PC-9 (cell line): Measurements from ENCODE around the gene APOA4.

ENCODE experiments used
- EZH2 ChIP-seq: fragments of 200-600 bp; sonication (generic); IDR thresholded peaks from 2 replicates; pipeline ENCODE4 v1.8.0; 2017; ENCODE audit warnings: antibody characterized with exemption, low read depth
- TF ChIP-seq, protein P1 (sequence below): fragments of 200-600 bp; sonication (generic); conservative IDR thresholded peaks from 2 replicates; pipeline ENCODE4 v1.6.1; 2017; ENCODE audit warnings: mixed run types, antibody characterized with exemption, mild to moderate bottlenecking, moderate library complexity

DNA sequence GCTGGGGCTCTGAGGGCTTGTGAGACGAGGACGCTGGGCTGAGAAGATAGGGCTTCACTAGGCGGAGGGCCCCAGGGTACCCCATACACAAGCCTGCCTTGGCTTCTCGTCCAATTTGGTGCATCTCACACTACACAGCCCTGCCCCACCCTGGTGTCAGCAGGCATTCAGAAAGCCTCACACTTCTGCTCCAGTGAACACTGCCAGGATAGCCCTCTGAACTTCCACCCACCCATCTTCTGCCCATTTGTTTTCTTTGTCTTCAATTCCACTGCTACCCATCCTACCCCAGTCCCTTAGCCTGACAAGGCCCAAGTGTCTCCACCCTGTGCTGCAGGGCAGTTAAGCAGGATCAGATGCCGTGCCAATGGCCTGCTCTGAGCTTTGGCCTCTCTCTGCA is 48.4 kb downstream of the APOA4 start:
- TF ChIP-seq, protein P1, sequence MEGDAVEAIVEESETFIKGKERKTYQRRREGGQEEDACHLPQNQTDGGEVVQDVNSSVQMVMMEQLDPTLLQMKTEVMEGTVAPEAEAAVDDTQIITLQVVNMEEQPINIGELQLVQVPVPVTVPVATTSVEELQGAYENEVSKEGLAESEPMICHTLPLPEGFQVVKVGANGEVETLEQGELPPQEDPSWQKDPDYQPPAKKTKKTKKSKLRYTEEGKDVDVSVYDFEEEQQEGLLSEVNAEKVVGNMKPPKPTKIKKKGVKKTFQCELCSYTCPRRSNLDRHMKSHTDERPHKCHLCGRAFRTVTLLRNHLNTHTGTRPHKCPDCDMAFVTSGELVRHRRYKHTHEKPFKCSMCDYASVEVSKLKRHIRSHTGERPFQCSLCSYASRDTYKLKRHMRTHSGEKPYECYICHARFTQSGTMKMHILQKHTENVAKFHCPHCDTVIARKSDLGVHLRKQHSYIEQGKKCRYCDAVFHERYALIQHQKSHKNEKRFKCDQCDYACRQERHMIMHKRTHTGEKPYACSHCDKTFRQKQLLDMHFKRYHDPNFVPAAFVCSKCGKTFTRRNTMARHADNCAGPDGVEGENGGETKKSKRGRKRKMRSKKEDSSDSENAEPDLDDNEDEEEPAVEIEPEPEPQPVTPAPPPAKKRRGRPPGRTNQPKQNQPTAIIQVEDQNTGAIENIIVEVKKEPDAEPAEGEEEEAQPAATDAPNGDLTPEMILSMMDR, result no peak
- TF ChIP-seq EZH2, result no peak
